Neural progenitor cell (in vitro differentiated cells): ENCODE measurements around the gene MTREX. TPM values are rescaled to one million over a fixed set of nuclear protein-coding genes. Genes with fewer than 3 reads are reported as not detected.

Experiments used
- DNase-seq: peaks from one replicate; pipeline ENCODE4 v3.0.0-alpha.2; 2016; ENCODE audit warnings: low spot score
- H2AFZ ChIP-seq: fragments of 200-600 bp; sonication (generic); replicated peaks from 2 replicates; pipeline ENCODE4 v1.6.1; 2016; ENCODE audit warnings: antibody characterized with exemption
- H3F3A ChIP-seq: fragments of 200-600 bp; sonication (generic); 2 replicates; pipeline ENCODE4 v1.6.1; 2016; ENCODE audit warnings: antibody characterized with exemption, low read depth
- H3K27ac ChIP-seq: fragments of 200-600 bp; sonication (generic); 2 replicates; pipeline ENCODE4 v1.5.1; 2016; ENCODE audit warnings: mild to moderate bottlenecking
- H3K27me3 ChIP-seq: fragments of 200-600 bp; sonication (generic); 2 replicates; pipeline ENCODE4 v1.6.1; 2016; ENCODE audit warnings: mild to moderate bottlenecking, moderate library complexity
- H3K36me3 ChIP-seq: fragments of 200-600 bp; sonication (generic); 2 replicates; pipeline ENCODE4 v1.5.1; 2016
- H3K4me1 ChIP-seq: fragments of 200-600 bp; sonication (generic); 2 replicates; pipeline ENCODE4 v1.6.1; 2016; ENCODE audit warnings: mixed run types
- H3K4me2 ChIP-seq: fragments of 200-600 bp; sonication (generic); 2 replicates; pipeline ENCODE4 v1.6.1; 2016
- H3K4me3 ChIP-seq: fragments of 200-600 bp; sonication (generic); 2 replicates; pipeline ENCODE4 v1.5.1; 2016
- H3K79me2 ChIP-seq: fragments of 200-600 bp; sonication (generic); 2 replicates; pipeline ENCODE4 v1.6.1; 2016; ENCODE audit warnings: low read depth
- H3K9ac ChIP-seq: fragments of 200-600 bp; sonication (generic); 2 replicates; pipeline ENCODE4 v1.6.1; 2016
- H3K9me3 ChIP-seq: fragments of 200-600 bp; sonication (generic); 2 replicates; pipeline ENCODE4 v1.5.1; 2016; ENCODE audit warnings: low read depth
- H4K20me1 ChIP-seq: fragments of 200-600 bp; sonication (generic); 2 replicates; pipeline ENCODE4 v1.6.1; 2016; ENCODE audit warnings: low read depth
- H3K27ac Mint-ChIP-seq: 3 replicates; pipeline ENCODE4 v1.8.0; 2021; ENCODE audit warnings: mixed read lengths
- H3K27me3 Mint-ChIP-seq: 2 replicates; pipeline ENCODE4 v1.8.0; 2022; ENCODE audit warnings: low read depth, mild to moderate bottlenecking, inconsistent platforms, moderate library complexity, mixed read lengths; ENCODE audit not compliant: insufficient read depth
- H3K36me3 Mint-ChIP-seq: 3 replicates; pipeline ENCODE4 v1.8.0; 2021; ENCODE audit warnings: mixed read lengths
- H3K4me1 Mint-ChIP-seq: 3 replicates; pipeline ENCODE4 v1.8.0; 2021; ENCODE audit warnings: mixed read lengths
- H3K4me3 Mint-ChIP-seq: 3 replicates; pipeline ENCODE4 v1.8.0; 2021; ENCODE audit warnings: mild to moderate bottlenecking, moderate library complexity, mixed read lengths
- H3K9me3 Mint-ChIP-seq: 3 replicates; pipeline ENCODE4 v1.8.0; 2020; ENCODE audit warnings: mixed read lengths
- CTCF ChIP-seq: fragments of 200-600 bp; sonication (generic); IDR thresholded peaks from 2 replicates; pipeline ENCODE4 v1.5.1; 2017; ENCODE audit warnings: antibody characterized with exemption, mild to moderate bottlenecking
- EZH2 ChIP-seq: fragments of 200-600 bp; sonication (generic); IDR thresholded peaks from 2 replicates; pipeline ENCODE4 v1.6.1; 2017; ENCODE audit warnings: antibody characterized with exemption, mild to moderate bottlenecking, moderate library complexity
- EZH2phosphoT487 ChIP-seq: fragments of 200-600 bp; sonication (generic); IDR thresholded peaks from 2 replicates; pipeline ENCODE4 v1.6.1; 2017; ENCODE audit warnings: antibody characterized with exemption
- total RNA-seq: library from RNA; depleted of rRNA; stranded (reverse); fragments of >200 nt; gene quantifications from 2 replicates; pipeline ENCODE4 v1.2.3, GENCODE V29; 2015; ENCODE audit warnings: low replicate concordance

Gene MTREX
- total RNA-seq, 1 donor from 2014 or later, result 198 TPM

- no peaks in the 10 kb centered on the region for H3K27me3 Mint-ChIP-seq
- peaks cover 23% of the 10 kb centered on the region for H4K20me1 ChIP-seq
- H3K4me3 ChIP-seq, result no peak overlapping the region
- no peaks in the 10 kb centered on the region for H3K4me1 Mint-ChIP-seq
- H3K36me3 ChIP-seq, result peaks cover 21% of the 10 kb centered on the region
- H3K4me3 Mint-ChIP-seq, result no peak overlapping the region
- peaks cover 15% of the 10 kb centered on the region for H3K36me3 Mint-ChIP-seq
- H3K4me2 ChIP-seq, result no peak overlapping the region
- H3K27me3 ChIP-seq, result no peaks in the 10 kb centered on the region
- no peak overlapping the region for H3K27ac Mint-ChIP-seq
- no peak overlapping the region for H3K27ac ChIP-seq
- H3K9ac ChIP-seq, result no peak overlapping the region
- H2AFZ ChIP-seq, result no peak overlapping the region
- H3K9me3 Mint-ChIP-seq, result no peaks in the 10 kb centered on the region
- TF ChIP-seq EZH2, result no peak
- peak; percentile 55 for TF ChIP-seq CTCF
- no peak for TF ChIP-seq EZH2phosphoT487
- no peaks in the 10 kb centered on the region for H3K9me3 ChIP-seq
- H3K79me2 ChIP-seq, result peaks cover 76% of the 10 kb centered on the region
- DNase-seq, result peak; percentile 20
- no peaks in the 10 kb centered on the region for H3K4me1 ChIP-seq
- no peaks in the 10 kb centered on the region for H3F3A ChIP-seq
These were observed 17.1 kb downstream of the MTREX start for GRCh38 chr5:55324815-55325418.

- no peak for DNase-seq
- no peak overlapping the region for H3K9ac ChIP-seq
- Mint-ChIP-seq H3K27ac (no peak overlapping the region), H3K36me3 (peaks cover 14% of the 10 kb centered on the region), H3K4me3 (no peak overlapping the region), H3K4me1 (no peaks in the 10 kb centered on the region), H3K27me3 (no peaks in the 10 kb centered on the region), H3K9me3 (no peaks in the 10 kb centered on the region)
- H3K9me3 ChIP-seq, result no peaks in the 10 kb centered on the region
- no peak overlapping the region for H3K27ac ChIP-seq
- peaks cover 75% of the 10 kb centered on the region for H3K79me2 ChIP-seq
- H2AFZ ChIP-seq, result no peak overlapping the region
- peaks cover 23% of the 10 kb centered on the region for H3K36me3 ChIP-seq
- H3F3A ChIP-seq, result no peaks in the 10 kb centered on the region
- no peak for TF ChIP-seq CTCF
- TF ChIP-seq EZH2phosphoT487, result no peak
- peaks cover 22% of the 10 kb centered on the region for H4K20me1 ChIP-seq
- no peak overlapping the region for H3K4me3 ChIP-seq
- no peak overlapping the region for H3K4me2 ChIP-seq
- no peaks in the 10 kb centered on the region for H3K27me3 ChIP-seq
- H3K4me1 ChIP-seq, result no peaks in the 10 kb centered on the region
These were observed 17.8 kb downstream of the MTREX start for GRCh38 chr5:55325621-55326020.

- Histone ChIP-seq H3K36me3 (peaks cover 30% of the 10 kb centered on the region), H3K4me2 (no peak overlapping the region), H4K20me1 (peaks cover 10% of the 10 kb centered on the region), H3K9ac (no peak overlapping the region), H3K79me2 (peaks cover 74% of the 10 kb centered on the region), H3K4me3 (no peak overlapping the region), H3K27me3 (no peaks in the 10 kb centered on the region), H3F3A (no peaks in the 10 kb centered on the region), H2AFZ (no peak overlapping the region), H3K4me1 (no peaks in the 10 kb centered on the region), H3K9me3 (no peaks in the 10 kb centered on the region), H3K27ac (no peak overlapping the region)
- Mint-ChIP-seq H3K27ac (no peak overlapping the region), H3K27me3 (no peaks in the 10 kb centered on the region), H3K4me1 (no peaks in the 10 kb centered on the region), H3K36me3 (peaks cover 20% of the 10 kb centered on the region), H3K4me3 (no peak overlapping the region), H3K9me3 (no peaks in the 10 kb centered on the region)
- TF ChIP-seq CTCF (no peak), EZH2 (no peak), EZH2phosphoT487 (no peak)
- DNase-seq, result no peak
These were observed 19.5 kb downstream of the MTREX start for GRCh38 chr5:55327281-55327680.
